Ovary (tissue), 3 donors: ENCODE measurements around the gene HRH2.

Experiments used
- EP300 ChIP-seq: sonication (generic); formaldehyde crosslinking; IDR thresholded peaks from one replicate; pipeline ENCODE4 v1.6.1; 2017; ENCODE audit warnings: antibody characterized with exemption
- TF ChIP-seq, protein P1 (sequence below), 3 donors: fragments of 450-650 bp in 2 of 3; fragments of 200-600 bp in 1 of 3; IDR thresholded peaks; one replicate each; pipeline versions ENCODE4 v1.5.1 to v1.8.0; 2016 to 2022; ENCODE audit warnings: antibody characterized with exemption in 3 of 3, mild to moderate bottlenecking in 1 of 3
- donor health status: DM: no; HTN: no; CAD: no.

DNA sequence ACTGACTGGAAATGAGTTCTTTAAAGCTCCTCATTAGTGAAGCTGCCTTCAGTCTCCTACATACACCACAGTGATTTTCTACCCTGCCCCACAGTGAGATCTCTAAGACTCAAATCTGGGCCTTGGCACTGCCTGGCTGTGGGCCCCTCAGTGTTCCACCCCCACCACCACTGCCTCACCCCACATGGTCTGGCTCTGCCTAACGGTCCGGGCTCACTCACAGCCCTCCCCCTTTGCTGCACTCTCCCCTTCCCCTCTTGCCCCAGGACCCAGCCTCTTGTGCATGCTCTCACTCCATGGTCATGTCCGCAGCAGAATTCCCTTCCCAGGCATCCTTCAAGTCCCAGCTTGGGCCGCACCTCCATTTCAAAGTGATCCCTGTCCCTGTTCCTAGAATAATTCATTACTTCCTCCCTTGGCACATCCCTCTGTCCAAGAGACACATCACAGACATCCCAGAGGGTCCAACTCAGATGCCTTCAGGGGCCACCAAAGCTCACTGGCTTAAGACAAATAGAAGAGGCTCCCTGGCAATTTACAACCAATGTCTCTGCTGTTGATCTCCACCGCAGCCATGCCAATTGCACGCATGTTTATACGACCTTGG, 56.7 kb downstream of the HRH2 start:
- TF ChIP-seq EP300: no peak
- TF ChIP-seq, protein P1, sequence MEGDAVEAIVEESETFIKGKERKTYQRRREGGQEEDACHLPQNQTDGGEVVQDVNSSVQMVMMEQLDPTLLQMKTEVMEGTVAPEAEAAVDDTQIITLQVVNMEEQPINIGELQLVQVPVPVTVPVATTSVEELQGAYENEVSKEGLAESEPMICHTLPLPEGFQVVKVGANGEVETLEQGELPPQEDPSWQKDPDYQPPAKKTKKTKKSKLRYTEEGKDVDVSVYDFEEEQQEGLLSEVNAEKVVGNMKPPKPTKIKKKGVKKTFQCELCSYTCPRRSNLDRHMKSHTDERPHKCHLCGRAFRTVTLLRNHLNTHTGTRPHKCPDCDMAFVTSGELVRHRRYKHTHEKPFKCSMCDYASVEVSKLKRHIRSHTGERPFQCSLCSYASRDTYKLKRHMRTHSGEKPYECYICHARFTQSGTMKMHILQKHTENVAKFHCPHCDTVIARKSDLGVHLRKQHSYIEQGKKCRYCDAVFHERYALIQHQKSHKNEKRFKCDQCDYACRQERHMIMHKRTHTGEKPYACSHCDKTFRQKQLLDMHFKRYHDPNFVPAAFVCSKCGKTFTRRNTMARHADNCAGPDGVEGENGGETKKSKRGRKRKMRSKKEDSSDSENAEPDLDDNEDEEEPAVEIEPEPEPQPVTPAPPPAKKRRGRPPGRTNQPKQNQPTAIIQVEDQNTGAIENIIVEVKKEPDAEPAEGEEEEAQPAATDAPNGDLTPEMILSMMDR (IDR thresholded peaks at IDR 0.05): no peak
